GM23338 (cell line): ENCODE results near the gene MGLL. TPM values are rescaled to one million over a fixed set of nuclear protein-coding genes. Genes with fewer than 3 reads are reported as not detected.

Source experiments
- ATAC-seq: fragments of 200-7000 bp; cut with Tn5 transposase; 3 replicates; pipeline ENCODE4 v1.9.1; 2020
- DNase-seq: peaks from one replicate; pipeline ENCODE4 v3.0.0-alpha.2; 2015; ENCODE audit warnings: low spot score
- H2AFZ ChIP-seq: fragments of 200-600 bp; sonication (generic); 2 replicates; pipeline ENCODE4 v1.8.0; 2016; ENCODE audit warnings: antibody characterized with exemption, mild to moderate bottlenecking, moderate library complexity
- H3F3A ChIP-seq: fragments of 200-600 bp; sonication (generic); replicated peaks from 2 replicates; pipeline ENCODE4 v1.8.0; 2017; ENCODE audit warnings: antibody characterized with exemption, mixed run types, low read depth
- H3K27ac ChIP-seq: fragments of 200-600 bp; sonication (generic); 2 replicates; pipeline ENCODE4 v1.6.1; 2016; ENCODE audit warnings: low read depth
- H3K27me3 ChIP-seq: fragments of 200-600 bp; sonication (generic); 2 replicates; pipeline ENCODE4 v1.8.0; 2016; ENCODE audit warnings: mild to moderate bottlenecking, mixed run types, moderate library complexity; ENCODE audit not compliant: insufficient read depth
- H3K36me3 ChIP-seq: fragments of 200-600 bp; sonication (generic); 2 replicates; pipeline ENCODE4 v1.8.0; 2016; ENCODE audit warnings: mild to moderate bottlenecking; ENCODE audit not compliant: insufficient read depth
- H3K4me1 ChIP-seq: fragments of 200-600 bp; sonication (generic); 2 replicates; pipeline ENCODE4 v1.8.0; 2016; ENCODE audit warnings: mild to moderate bottlenecking, moderate library complexity; ENCODE audit not compliant: insufficient read depth
- H3K4me2 ChIP-seq: fragments of 200-600 bp; sonication (generic); 2 replicates; pipeline ENCODE4 v1.7.1; 2017; ENCODE audit warnings: mixed run types
- H3K4me3 ChIP-seq: fragments of 200-600 bp; sonication (generic); 2 replicates; pipeline ENCODE4 v1.6.1; 2016; ENCODE audit warnings: mixed run types
- H3K79me2 ChIP-seq: fragments of 200-600 bp; sonication (generic); replicated peaks from 2 replicates; pipeline ENCODE4 v1.8.0; 2017; ENCODE audit warnings: mild to moderate bottlenecking; ENCODE audit not compliant: insufficient read depth
- H3K9me2 ChIP-seq: fragments of 200-600 bp; sonication (generic); 2 replicates; pipeline ENCODE4 v1.8.0; 2017; ENCODE audit not compliant: insufficient read depth
- H4K20me1 ChIP-seq: fragments of 200-600 bp; sonication (generic); replicated peaks from 2 replicates; pipeline ENCODE4 v1.8.0; 2017; ENCODE audit warnings: mild to moderate bottlenecking; ENCODE audit not compliant: insufficient read depth
- H3K27ac Mint-ChIP-seq: 2 replicates; pipeline ENCODE4 v1.8.0; 2020; ENCODE audit warnings: inconsistent platforms, mild to moderate bottlenecking, moderate library complexity, mixed read lengths
- H3K27me3 Mint-ChIP-seq: 3 replicates; pipeline ENCODE4 v1.8.0; 2022; ENCODE audit warnings: low read depth, mild to moderate bottlenecking, moderate library complexity, mixed read lengths, inconsistent platforms; ENCODE audit not compliant: insufficient read depth, poor library complexity
- H3K36me3 Mint-ChIP-seq: 3 replicates; pipeline ENCODE4 v1.8.0; 2021; ENCODE audit warnings: low read depth, mild to moderate bottlenecking, inconsistent platforms, moderate library complexity, mixed read lengths
- H3K4me1 Mint-ChIP-seq: 3 replicates; pipeline ENCODE4 v1.8.0; 2020; ENCODE audit warnings: mild to moderate bottlenecking, inconsistent platforms, mixed read lengths
- H3K4me3 Mint-ChIP-seq: 3 replicates; pipeline ENCODE4 v1.8.0; 2021; ENCODE audit warnings: moderate library complexity, mild to moderate bottlenecking, inconsistent platforms, mixed read lengths
- H3K9me3 Mint-ChIP-seq: 3 replicates; pipeline ENCODE4 v1.8.0; 2020; ENCODE audit warnings: moderate library complexity, mild to moderate bottlenecking, inconsistent platforms, mixed read lengths
- CREB1 ChIP-seq: fragments of 250-450 bp; sonication (Bioruptor Pico); IDR thresholded peaks from 2 replicates; pipeline ENCODE4 v1.5.0; 2020; ENCODE audit warnings: low read depth, mild to moderate bottlenecking, moderate library complexity
- CTCF ChIP-seq, 2 experiments: fragments of 200-600 bp in 1 of 2; sonication (generic) in 1 of 2; conservative IDR thresholded peaks; 2 replicates each; pipeline versions ENCODE4 v1.5.1 to v1.6.1; 2016 to 2017; ENCODE audit warnings: antibody characterized with exemption in 2 of 2, low read depth in 2 of 2, mild to moderate bottlenecking in 2 of 2, moderate library complexity in 1 of 2
- ETS1 ChIP-seq: IDR thresholded peaks from 2 replicates; pipeline ENCODE4 v1.6.1; 2016; ENCODE audit warnings: antibody characterized with exemption
- EZH2 ChIP-seq: fragments of 200-600 bp; sonication (generic); IDR thresholded peaks from one replicate; pipeline ENCODE4 v1.8.0; 2017; ENCODE audit warnings: antibody characterized with exemption, mild to moderate bottlenecking, low read depth; ENCODE audit not compliant: unreplicated experiment
- EZH2phosphoT487 ChIP-seq: fragments of 200-600 bp; sonication (generic); IDR thresholded peaks from one replicate; pipeline ENCODE4 v1.8.1; 2018; ENCODE audit warnings: antibody characterized with exemption; ENCODE audit not compliant: unreplicated experiment
- JUNB ChIP-seq: IDR thresholded peaks from one replicate; pipeline ENCODE4 v1.6.1; 2016; ENCODE audit warnings: antibody characterized with exemption; ENCODE audit not compliant: unreplicated experiment
- NANOG ChIP-seq: IDR thresholded peaks from 2 replicates; pipeline ENCODE4 v1.6.1; 2016; ENCODE audit warnings: antibody characterized with exemption, borderline replicate concordance
- POLR2AphosphoS5 ChIP-seq: IDR thresholded peaks from 2 replicates; pipeline ENCODE4 v1.6.1; 2016; ENCODE audit warnings: antibody characterized with exemption, low read depth
- REST ChIP-seq: IDR thresholded peaks from one replicate; pipeline ENCODE4 v1.6.1; 2018; ENCODE audit warnings: antibody characterized with exemption; ENCODE audit not compliant: unreplicated experiment
- STAT1 ChIP-seq: IDR thresholded peaks from one replicate; pipeline ENCODE4 v1.6.1; 2016; ENCODE audit warnings: antibody characterized with exemption; ENCODE audit not compliant: unreplicated experiment
- ZNF114 ChIP-seq: fragments of 250-450 bp; sonication (Bioruptor Pico); IDR thresholded peaks from 2 replicates; pipeline ENCODE4 v1.5.0; 2020; ENCODE audit warnings: mild to moderate bottlenecking, moderate library complexity
- ZNF331 ChIP-seq: fragments of 250-450 bp; sonication (Bioruptor Pico); IDR thresholded peaks from 2 replicates; pipeline ENCODE4 v1.5.0; 2020; ENCODE audit warnings: low read depth, mild to moderate bottlenecking, moderate library complexity
- ZNF462 ChIP-seq: fragments of 250-450 bp; sonication (Bioruptor Pico); IDR thresholded peaks from 2 replicates; pipeline ENCODE4 v1.5.0; 2020; ENCODE audit warnings: mild to moderate bottlenecking, moderate library complexity
- polyA plus RNA-seq: library from polyadenylated mRNA; unstranded; fragments of >200 nt; fragmentation: Nextera tagmentation; extraction: Ambion mirVana; gene quantifications from 2 replicates; pipeline ENCODE4 v1.2.1, GENCODE V29; 2016
- total RNA-seq: library from RNA; depleted of rRNA; stranded (reverse); fragments of >200 nt; shearing (Covaris generic); gene quantifications from 2 replicates; pipeline ENCODE4 v1.2.3, GENCODE V29; 2014

MGLL gene
- total and polyA plus RNA-seq, 2 experiments from 2014 or later, result 0.71 to 0.83 TPM

GRCh38 chr3:127718916-127719290 lies 103.4 kb downstream of the MGLL start:
- Histone ChIP-seq H3K4me2 (no peak overlapping the region), H3K36me3 (no peaks in the 10 kb centered on the region), H3K27me3 (no peaks in the 10 kb centered on the region), H3K79me2 (no peaks in the 10 kb centered on the region), H2AFZ (no peak overlapping the region), H3F3A (no peaks in the 10 kb centered on the region), H3K4me1 (peaks cover 3% of the 10 kb centered on the region; the same call in 1 of the 2 replicates), H4K20me1 (no peaks in the 10 kb centered on the region), H3K4me3 (no peak overlapping the region), H3K27ac (no peak overlapping the region), H3K9me2 (0 out of 2 replicates have a peak, but pooled peaks cover 5% of the 10 kb centered on the region)
- TF ChIP-seq STAT1, result no peak
- TF ChIP-seq CREB1 (CRISPR knock-in tag), result no peak
- no peak for TF ChIP-seq JUNB
- TF ChIP-seq EZH2, result no peak
- TF ChIP-seq ZNF114 (CRISPR knock-in tag), result no peak
- TF ChIP-seq ETS1, result no peak
- TF ChIP-seq ZNF462, result no peak
- no peak for TF ChIP-seq NANOG
- no peak for TF ChIP-seq POLR2AphosphoS5
- no peak for TF ChIP-seq EZH2phosphoT487
- no peak for TF ChIP-seq CTCF (conservative IDR thresholded peaks at IDR 0.05; ENCODE audit: low read depth in 2 of 2)
- TF ChIP-seq ZNF331, result no peak
- TF ChIP-seq REST, result no peak
- Mint-ChIP-seq H3K9me3 (no peaks in the 10 kb centered on the region; the same call in 2 of the 3 replicates), H3K4me1 (peaks cover 30% of the 10 kb centered on the region), H3K27ac (no peak overlapping the region), H3K27me3 (peaks cover 5% of the 10 kb centered on the region), H3K36me3 (no peaks in the 10 kb centered on the region), H3K4me3 (no peak overlapping the region)
- no peak for ATAC-seq
- no peak for DNase-seq
